Measurements from ENCODE around the gene DICER1.

The DICER1 gene

DNA sequence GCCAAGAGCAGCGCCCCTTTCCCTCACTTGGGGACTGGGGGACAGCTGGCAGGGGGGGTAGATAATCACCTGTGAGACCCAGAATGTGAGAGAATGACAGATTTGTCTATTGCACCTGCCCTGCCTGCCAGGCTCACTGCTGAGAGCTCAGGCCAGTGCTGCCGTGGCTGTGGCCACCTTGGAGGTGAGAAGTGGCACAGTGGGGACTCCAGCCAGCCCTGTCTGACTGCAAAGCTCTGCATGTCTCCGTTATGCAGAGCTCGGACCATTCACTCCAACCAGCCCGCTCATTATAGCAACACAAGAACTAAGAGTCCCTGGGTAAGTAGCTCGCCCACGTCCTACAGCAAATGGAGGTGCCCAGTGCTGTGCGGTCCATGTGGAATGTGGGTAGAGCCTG lies 88.8 kb downstream of the DICER1 start:
- no peak for DNase-seq (ENCODE audit: low spot score)
- in situ Hi-C loops (cut with MboI; ENCODE audit: low pct_unique_long_range_greater_than_20kb, low sequenced_read_pairs, unreplicated experiment) = no loop called here
- TF ChIP-seq, protein P1, sequence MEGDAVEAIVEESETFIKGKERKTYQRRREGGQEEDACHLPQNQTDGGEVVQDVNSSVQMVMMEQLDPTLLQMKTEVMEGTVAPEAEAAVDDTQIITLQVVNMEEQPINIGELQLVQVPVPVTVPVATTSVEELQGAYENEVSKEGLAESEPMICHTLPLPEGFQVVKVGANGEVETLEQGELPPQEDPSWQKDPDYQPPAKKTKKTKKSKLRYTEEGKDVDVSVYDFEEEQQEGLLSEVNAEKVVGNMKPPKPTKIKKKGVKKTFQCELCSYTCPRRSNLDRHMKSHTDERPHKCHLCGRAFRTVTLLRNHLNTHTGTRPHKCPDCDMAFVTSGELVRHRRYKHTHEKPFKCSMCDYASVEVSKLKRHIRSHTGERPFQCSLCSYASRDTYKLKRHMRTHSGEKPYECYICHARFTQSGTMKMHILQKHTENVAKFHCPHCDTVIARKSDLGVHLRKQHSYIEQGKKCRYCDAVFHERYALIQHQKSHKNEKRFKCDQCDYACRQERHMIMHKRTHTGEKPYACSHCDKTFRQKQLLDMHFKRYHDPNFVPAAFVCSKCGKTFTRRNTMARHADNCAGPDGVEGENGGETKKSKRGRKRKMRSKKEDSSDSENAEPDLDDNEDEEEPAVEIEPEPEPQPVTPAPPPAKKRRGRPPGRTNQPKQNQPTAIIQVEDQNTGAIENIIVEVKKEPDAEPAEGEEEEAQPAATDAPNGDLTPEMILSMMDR (IDR thresholded peaks at IDR 0.05; ENCODE audit: extremely low read depth, insufficient read depth, missing control alignments) = no peak

DNA sequence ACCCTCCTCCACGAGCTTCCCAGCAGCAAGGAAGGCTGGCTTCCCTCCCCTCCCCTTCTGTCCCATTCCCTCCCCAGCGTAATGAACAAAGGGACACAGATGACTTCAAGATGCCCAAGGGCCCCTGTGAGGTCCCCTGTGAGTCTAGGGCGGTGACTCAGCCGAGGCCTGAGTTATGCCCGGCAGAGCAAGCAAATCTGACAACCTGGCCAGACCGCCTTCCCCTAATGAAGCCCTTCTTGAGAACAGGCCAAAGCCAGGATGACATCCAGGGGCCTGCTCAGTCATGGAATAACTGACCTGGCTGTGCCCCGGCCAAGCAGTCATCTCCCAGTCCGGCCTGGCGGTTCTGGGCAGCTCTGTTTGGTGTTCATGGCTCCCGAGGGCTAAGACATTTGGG lies 89.2 kb downstream of the DICER1 start:
- in situ Hi-C loops (cut with MboI; ENCODE audit: low pct_unique_long_range_greater_than_20kb, low sequenced_read_pairs, unreplicated experiment) = no loop called here
- DNase-seq (ENCODE audit: low spot score) = no peak
- TF ChIP-seq, protein P1 (IDR thresholded peaks at IDR 0.05; ENCODE audit: extremely low read depth, insufficient read depth, missing control alignments) = no peak

DNA sequence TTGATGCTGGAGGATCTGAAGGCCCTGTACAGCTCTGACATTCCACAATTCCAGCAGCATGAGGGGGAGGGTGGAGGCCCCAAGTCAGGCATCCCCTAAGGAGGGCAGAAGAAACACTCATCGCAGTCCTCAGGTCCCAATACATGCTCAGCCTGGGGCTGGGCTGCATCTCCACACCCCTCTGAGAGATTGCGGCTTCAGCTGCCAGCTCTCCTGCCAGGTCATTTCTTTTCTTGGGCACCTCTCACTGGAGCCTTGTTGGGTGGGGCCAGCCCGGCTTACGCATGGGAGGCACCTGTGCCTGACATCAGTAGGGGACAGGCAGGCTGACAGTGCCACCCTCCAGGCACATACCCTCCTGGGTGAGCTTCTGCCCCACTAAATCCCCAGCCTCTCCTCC lies 89.8 kb downstream of the DICER1 start:
- TF ChIP-seq, protein P1 (IDR thresholded peaks at IDR 0.05; ENCODE audit: extremely low read depth, insufficient read depth, missing control alignments) = no peak
- in situ Hi-C loops (cut with MboI; ENCODE audit: low pct_unique_long_range_greater_than_20kb, low sequenced_read_pairs, unreplicated experiment) = no loop called here
- DNase-seq (ENCODE audit: low spot score) = no peak

DNA sequence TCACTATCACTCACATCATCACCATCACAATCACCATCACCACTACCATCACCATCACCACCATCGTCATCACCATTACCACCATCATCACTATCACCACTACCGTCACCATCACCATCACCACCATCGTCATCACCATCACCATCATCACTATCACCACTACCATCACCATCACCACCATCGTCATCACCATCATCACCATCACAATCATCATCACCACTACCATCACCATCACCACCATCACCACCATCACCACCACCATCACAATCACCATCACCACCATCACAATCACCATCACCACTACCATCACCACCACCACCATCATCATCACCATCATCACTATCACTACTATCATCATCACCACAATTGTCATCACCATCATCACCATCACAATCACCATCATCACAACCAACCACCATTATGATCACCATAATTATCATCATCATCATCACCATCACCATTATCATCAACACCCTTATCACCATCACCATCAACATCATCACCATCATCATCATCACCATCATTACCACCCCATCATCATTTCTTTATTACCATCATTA lies 90.8 kb downstream of the DICER1 start:
- in situ Hi-C loops (cut with MboI; ENCODE audit: low pct_unique_long_range_greater_than_20kb, low sequenced_read_pairs, unreplicated experiment) = no loop called here
- no peak for DNase-seq (ENCODE audit: low spot score)

DNA sequence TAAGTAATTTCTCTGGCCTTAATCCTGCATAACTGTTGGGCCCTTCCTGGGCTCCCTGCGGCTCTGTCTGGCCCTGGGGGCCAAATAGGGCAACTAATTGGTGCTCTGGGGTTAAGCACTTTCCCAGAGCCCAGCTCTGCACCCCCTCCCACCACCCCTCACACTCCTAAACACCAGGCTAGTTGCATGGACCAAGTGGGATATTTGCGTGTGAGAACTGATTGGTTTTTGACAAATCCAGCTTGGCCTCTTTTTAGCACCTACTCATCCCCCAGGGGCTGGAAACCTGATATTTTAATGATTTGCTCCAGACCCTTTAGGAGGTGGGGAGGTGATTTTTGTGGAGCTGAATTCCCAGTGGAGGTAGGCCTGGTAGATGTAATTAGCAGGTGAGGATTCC lies 91.9 kb downstream of the DICER1 start:
- in situ Hi-C loops (cut with MboI; ENCODE audit: low pct_unique_long_range_greater_than_20kb, low sequenced_read_pairs, unreplicated experiment) = no loop called here
- TF ChIP-seq, protein P1 (IDR thresholded peaks at IDR 0.05; ENCODE audit: extremely low read depth, insufficient read depth, missing control alignments) = no peak
- no peak for DNase-seq (ENCODE audit: low spot score)

More for the DNA sequence above, 90.8 kb downstream of the DICER1 start:
- TF ChIP-seq, protein P1 (IDR thresholded peaks at IDR 0.05; ENCODE audit: extremely low read depth, insufficient read depth, missing control alignments) = no peak

DNA sequence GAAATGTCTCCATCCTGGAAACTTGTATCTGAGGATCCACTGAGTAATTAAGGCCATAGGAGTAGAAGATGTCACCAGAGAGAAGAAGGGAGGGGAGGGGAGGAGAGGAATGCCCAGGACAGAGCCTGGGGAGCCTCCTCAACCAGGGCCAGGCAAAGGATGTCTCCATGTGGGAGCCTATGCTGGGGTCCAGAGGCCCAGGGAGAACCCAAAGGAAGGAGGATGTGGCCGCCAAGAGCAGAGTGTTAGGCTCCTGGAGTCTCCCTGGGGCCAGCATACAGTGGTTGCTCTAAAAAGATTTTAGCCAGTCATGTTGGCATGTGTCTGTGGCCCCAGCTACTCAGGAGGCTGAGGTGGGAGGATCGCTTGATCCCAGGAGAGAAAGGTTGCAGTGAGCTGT lies 92.6 kb downstream of the DICER1 start:
- DNase-seq (ENCODE audit: low spot score) = no peak
- in situ Hi-C loops (cut with MboI; ENCODE audit: low pct_unique_long_range_greater_than_20kb, low sequenced_read_pairs, unreplicated experiment) = no loop called here
- TF ChIP-seq, protein P1 (IDR thresholded peaks at IDR 0.05; ENCODE audit: extremely low read depth, insufficient read depth, missing control alignments) = no peak

DNA sequence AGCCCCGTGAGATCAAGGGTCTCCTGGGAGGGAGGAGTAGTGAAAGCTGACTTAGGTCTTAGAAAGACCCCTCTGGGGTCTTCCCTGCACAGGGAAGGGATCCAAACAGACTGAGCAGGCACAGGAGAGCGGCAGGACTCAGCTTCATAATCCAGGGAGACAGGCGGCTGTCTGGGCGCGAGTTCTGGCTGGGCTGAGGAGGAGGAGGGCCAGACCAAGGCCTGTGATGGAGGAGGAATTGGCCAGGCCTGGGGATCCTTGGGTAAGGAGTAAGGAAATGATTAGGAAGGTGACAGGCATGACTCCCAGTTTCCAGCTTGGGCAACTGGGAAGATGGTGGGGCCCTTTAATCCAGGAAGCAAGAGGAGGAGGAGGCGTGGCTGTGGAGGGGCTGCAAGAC lies 93.1 kb downstream of the DICER1 start:
- no peak for DNase-seq (ENCODE audit: low spot score)
- in situ Hi-C loops (cut with MboI; ENCODE audit: low pct_unique_long_range_greater_than_20kb, low sequenced_read_pairs, unreplicated experiment) = no loop called here
- TF ChIP-seq, protein P1 (IDR thresholded peaks at IDR 0.05; ENCODE audit: extremely low read depth, insufficient read depth, missing control alignments) = no peak
